GM18508 (cell line): ENCODE data around the gene LGR4.
"Not testable (repeated sequence)": the region's sequence is repeated elsewhere in the genome, so short reads cannot be mapped to it uniquely, and the experiment has no call there.

Experiments used
- ATAC-seq: cut with Tn5 transposase; IDR thresholded peaks from one replicate; pipeline ENCODE4 v1.9.1; 2021; ENCODE audit warnings: moderate number of reproducible peaks; ENCODE audit not compliant: insufficient read depth, unreplicated experiment

LGR4 gene

DNA sequence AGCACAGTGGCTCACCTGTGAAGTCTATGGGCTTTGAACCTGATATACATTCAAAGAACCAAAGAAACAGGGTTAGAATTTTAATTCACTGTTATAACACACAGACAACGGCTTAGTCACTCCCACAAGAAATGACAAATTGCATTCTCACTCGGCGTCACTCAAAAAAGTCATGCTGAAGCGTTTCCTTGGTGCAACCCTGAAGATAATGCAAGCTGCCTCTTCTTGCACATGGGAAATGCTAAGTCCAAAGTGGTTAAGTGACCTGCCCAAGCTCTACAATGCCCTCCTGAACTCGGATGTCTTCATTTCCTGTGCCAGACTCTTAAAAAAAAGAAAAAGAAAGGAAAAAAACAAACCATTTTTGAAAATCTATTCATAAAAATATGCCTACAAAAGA, 10.0 kb downstream of the LGR4 start:
- ATAC-seq: no peak

DNA sequence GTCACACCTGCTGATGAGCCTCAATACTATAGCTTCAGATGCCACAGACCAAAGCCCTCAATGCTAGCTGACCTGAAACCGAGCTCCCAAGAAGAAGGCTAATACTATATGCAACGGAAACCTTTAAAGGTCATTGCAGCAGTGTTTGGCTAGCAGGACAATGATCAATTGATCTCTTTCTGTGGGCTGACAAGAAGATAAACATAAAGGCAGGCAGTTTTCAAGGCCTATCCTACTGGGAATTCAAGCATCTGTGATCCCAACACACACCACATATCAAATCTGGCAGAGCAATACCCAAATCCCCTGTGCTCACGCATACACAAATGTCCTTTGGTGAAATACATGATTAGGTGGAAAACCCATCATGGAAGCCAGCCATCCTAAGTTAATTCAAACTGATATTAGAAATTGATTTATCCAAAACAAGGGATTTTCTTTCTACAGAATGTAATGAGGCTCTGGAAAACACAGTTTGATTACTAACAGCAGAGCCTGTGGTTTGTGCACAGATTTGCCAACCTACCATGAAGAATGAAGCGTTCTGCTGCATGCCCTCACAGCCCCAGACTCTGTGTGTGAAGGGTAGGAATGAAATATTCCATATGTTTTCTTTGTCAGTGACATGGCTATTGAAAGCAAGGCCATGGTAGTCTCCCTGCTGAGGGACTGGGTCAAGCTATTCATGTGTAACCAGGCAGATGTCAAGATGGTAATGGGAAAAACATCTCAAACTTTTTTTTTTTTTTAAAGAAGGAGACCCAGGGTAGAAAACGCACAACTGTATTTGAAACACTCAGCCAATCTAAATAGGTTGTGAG, 12.2 kb downstream of the LGR4 start:
- ATAC-seq: no peak

DNA sequence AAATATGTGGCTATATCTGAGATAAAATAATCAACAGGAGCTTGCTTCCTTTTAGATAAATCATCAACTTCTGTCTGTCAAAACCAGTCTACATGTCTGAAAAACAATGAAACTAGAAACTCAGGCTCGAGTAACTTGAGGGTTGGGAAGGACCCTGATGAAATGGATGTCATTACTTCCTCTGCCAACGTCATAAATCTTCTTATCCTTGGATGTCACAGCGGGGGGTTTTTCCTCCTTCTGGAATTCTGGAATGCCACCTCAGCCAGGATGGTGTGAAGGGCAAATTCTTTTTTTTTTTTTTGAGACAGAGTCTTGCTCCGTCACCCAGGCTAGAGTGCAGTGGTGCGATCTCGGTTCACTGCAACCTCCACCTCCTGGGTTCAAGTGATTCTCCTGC, 13.4 kb downstream of the LGR4 start:
- no peak for ATAC-seq

DNA sequence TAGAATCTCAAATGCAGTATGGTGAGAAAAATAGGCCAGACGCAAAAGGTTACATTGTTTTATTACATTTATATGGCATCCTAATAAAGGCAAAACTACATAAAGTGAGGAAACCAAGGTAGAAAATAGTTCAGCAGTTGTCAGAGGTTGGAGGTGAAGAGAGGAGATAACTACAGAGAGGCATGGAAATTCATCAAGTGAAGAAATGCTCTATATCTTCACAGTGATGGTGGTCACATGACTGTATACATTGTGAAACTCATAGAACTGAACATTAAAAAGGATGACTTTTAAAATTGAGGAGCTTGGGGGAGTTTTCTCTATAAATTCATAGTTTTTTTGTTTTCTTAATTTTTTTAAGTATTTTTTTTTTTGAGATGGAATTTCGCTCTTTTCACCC, 14.4 kb downstream of the LGR4 start:
- ATAC-seq: no peak

DNA sequence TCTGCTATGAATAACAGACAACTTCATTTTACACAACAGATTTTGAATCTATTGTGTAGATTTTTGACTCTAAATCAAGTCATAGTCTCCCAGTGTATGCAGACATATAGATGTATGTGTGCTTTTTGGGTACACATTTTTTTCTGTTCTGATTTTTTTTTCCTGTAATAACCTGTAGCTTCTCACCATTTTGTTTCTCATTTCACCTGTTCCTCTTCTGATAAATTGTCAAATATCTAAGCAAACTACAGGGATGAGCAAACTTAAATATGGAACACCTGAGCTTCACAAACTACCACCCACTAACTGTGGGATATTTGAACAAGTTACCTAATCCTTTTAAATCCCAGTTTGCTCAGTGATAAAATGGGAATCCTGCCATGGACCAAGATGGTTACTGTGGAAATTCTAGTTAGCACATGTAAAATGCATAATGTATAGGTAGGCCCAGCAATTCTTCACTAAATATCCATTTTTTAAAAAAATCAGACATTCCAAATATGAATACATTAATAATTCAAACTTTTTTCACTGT, 15.7 kb downstream of the LGR4 start:
- no peak for ATAC-seq

DNA sequence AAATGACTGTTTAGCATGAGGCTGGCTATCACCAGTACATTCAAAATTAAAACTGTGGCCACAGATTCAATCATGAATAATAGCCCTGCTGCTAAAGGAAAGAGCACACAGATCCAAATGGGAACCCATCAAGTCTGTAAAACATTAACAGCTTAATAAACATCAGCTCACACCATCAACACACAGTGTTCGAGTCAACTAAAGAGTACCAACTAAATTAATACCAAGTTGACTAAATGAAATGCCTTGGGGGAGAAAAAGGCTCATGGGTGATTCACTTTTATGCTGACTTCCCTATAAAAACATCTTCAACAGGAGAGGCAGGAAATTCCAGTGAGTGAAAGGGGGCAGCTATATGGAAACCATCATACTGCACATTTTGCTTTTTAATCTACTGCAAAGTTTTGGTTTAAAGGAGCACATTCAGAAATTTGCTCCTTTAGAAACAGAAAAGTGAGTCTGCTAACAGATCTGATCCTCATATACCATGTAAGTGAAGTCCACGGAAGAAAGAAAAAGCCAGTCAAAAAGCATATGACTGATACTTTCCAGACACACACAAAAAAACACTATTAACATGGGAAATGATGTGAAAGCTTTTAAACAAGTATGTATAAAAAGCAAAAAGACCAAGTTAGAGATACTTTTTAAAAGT, 16.3 kb downstream of the LGR4 start:
- ATAC-seq: no peak

DNA sequence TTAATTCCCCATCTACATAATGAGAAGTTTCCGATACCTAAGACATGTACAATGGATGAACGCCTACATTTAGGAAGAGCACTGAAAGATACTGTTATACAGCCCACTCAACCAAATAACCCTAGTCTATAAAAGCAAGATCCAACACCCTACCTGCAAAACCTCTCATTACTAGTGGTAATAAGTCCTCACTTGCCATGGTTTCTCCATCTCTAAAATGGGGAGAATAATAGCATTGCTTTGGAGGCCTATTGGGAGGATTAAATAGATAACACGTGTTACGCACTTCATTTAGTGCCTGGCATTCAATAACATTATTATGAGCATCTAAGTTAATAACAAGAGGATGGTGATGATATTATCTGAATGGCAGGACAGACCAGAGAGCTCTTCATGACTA, 16.9 kb downstream of the LGR4 start:
- ATAC-seq: no peak

DNA sequence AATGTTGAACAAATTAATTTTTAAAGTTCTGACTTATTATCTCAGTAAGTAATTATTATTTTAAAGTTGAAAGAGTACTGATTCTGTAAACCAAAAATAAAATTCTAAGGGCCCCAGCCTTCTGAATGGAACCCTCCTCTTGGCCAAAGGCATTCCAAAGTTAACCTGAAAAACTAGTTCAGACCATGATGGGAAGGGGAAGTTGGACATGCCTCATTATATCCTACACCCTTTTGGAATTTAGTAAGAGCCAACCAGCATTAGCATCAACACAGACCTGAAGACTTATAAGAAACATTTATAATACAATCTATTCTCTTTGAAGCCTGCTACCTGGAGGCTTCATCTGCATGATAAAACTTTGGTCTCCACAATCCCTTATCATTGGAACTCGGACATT, 18.9 kb downstream of the LGR4 start:
- no peak for ATAC-seq

DNA sequence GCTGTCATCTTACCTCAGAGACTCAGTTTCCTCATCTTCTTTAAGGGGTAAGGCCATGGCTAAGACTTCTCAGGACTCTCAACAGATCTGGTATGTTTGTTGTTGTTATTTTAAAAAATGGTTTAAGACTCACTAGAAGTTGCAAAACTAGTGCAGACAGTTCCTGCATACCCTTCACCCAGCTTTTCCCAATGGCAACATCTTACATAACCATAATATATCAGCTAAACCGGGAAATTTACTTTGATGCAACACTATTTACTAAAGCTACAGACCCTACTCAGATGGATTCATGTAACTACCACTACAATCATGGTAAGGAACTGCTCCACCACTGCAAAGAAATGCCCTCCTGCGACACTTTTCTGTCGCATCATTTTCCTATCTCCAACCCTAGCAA, 20.4 kb downstream of the LGR4 start:
- ATAC-seq: no peak

DNA sequence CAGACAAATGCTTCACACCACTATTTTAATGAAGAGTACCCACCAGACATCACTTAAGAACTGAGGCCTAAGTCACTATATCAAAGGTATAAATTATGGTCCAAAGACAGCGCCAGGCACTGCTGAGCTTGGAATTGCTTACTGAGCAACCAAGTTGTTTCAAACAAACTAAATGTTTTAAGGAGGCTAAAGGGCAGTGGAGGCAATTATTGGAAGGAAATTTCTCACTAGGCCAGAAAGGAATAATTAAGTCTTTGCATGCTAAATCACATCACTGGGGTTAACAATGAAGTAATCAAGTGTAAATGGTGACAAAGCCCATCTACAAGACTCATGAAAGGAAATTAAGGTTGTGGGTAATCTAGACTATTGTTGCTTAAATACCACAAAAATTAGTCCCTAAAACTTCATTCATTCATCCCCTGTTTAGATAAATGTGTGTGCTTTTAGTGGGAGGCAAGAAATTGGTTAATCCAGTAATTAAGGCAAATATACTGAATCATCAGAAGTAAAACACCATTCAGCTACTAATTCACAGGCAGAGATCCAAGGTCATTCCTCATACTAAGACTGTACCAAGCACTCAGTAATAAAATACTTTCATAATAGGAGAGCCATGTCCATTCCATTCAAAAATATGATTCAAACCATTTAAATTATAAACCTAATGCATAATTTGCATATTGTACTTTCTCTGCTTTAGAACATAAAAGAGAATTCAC, 21.2 kb downstream of the LGR4 start:
- no peak for ATAC-seq

DNA sequence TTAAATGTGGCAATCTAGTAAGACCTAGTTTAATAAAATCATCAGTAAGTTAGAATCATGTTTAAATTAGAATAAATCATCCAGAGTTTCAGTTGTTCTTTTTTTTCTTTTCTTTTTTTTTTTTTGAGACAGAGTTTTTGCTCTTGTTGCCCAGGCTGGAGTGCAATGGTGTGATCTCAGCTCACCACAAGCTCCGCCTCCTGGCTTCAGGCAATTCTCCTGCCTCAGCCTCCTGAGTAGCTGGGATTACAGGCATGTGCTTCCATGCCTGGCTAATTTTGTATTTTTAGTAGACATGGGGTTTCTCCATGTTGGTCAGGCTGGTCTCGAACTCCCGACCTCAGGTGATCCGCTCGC, 24.4 kb downstream of the LGR4 start:
- ATAC-seq: not testable (repeated sequence)

DNA sequence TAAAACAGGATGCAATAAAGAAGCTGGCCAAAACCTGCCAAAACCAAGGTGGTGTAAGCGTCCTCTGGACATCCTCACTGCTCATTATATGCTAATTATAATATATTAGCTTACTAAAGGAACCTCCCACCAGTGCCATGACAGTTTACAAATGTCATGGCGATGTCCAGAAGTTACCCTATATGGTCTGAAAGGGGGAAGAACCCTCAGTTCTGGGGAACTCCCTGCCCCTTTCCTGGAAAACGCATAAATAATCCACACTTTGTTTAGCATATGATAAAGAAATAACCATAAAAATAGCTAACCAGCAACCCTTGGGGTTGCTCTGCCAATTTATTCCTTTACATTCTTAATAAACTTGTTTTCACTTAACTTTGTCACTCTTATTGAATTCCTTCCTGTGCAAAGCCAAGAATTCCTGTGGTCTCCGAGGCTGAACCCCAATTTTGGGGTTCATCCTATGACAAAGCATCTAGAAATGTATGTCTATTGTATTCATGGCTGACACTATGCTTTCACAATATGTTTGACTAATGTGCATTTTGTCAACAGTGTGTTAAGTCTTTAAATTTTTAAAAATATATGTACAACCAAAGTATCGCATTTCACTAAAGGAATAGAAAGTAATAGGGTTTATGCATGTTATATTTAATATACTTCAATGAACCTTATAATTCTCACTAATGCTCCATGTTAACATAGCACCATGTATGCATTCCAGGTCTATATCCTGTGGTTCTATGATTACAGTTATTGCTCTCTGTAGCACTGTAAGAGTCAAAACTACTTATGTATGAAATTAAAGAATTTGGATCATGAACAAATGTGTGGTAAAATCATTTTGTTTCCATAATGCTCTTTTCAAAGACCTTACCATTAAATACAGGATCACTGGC, 25.1 kb downstream of the LGR4 start:
- ATAC-seq: no peak

DNA sequence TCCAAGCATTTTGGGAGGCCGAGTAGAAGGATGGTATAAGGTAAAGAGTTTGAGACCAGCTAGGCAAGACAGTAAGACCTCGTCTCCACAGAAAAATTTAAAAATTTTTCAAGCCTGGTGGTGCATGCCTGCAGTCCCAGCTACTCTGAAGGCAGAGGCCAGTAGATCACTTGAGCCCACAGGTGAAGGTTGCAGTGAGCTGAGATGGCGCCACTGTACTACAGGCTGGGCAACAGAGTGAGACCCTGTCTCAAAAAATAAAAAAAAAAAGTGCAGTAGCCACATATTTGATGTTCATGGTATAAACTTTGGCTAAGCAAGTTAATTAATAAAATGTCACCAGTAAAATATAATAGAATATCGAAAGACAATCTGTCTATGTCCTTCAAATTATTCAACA, 27.0 kb downstream of the LGR4 start:
- no peak for ATAC-seq

DNA sequence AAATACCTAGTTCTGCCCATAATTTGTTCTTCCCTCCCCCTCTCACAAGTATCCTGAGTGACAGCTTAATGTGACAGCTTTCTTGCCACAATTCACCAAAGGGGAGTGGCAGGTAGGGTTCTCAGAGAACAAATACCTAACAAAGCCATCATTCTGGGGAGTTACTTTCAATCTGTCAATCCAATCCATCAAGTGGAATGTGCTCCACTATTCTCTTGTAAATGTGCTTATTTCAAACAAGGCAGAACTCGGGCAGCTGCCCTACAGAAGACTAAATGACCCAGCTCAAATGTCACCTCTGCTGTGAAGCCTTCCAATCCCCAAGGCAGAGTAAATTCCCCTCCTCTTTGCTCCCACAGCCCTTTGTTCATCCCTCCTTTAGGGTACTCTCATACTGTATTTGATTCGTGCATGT, 27.8 kb downstream of the LGR4 start:
- no peak for ATAC-seq

DNA sequence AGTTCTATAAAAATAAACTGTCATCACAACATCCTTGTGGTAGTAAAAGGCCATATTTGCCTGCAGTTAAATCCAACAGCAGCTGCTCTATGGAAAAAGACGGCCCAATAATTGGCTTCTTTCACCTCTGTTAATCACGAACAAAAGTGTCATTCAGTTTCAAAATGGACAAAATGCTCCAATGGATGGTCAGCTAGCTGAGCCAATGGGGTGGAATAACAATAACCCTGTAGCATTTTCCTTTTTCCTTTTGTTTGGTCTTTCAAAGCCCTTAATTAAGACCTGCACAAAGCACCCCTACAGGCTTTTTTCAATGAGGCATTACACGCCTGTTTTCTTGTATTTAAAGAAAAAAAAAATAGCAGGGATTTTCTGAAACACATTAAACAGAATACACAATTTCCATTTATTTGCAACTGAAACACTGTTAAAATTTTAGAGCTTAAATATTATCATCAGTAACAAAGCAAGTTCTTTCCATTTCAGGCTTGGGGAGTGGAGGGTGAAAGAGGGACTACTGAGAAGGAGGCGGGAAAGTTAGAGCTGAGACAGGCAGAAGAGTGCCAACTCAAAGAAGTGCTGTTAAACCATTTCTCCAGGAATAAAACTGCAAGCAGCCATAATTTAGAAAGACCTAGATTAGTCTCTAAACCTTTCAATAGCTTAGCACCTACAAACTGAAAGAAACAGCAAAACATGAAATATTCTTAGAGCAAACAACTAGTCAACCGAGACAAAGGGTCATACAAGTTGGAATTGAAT, 28.7 kb downstream of the LGR4 start:
- ATAC-seq: no peak

DNA sequence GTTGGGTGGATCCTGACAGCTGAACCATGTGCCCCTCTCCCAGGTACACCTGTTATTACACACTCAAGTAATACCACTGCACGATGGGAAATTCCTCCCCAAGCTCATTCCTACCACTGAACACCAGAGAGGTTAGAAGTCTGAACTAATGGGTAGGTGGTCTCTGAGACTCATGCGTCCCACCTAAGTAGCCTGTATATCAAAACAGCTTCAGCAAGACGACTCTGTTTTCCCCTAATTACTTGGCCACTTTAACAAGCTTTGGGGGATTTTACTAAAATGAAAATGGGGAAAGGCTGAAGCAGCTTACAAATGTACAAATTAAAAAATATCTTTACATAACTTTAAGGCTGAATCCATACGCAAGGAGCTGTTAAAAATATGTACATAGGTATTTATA, 29.4 kb downstream of the LGR4 start:
- ATAC-seq: no peak

DNA sequence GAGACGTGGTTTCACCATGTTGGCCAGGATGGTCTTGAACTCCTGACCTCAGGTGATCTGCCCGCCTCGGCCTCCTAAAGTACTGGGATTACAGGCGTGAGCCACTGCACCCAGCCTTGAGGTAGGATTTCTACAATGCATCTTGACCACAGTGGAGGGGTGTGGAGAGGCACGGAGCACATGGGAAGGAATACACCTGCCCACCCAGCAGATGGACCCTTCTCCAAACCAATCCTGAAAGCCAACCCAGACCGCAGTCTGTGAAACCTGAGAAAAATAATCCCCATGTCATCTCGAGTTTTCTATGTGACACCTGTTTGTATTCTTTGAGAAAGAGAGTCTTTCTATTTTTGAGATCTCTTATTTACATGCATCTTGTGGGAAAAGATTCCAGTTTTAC, 32.5 kb downstream of the LGR4 start:
- ATAC-seq: no peak

DNA sequence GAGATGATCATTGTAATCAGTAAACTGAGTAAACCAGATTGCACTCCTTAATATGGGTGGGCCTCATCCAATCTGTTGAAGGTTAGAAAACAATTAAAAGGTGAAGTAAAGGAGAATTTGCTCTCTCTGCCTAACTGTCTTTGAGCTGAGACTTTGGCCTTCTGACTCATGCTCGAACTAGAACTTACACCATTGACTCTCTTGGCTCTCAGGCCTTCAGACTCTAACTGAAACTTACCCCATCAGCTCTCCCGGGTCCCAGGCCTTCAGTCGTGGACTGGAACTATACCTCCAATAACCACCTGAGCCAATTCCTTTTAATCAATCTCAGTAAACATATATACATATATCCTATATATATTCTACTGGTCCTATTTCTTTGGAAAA, 34.0 kb downstream of the LGR4 start:
- no peak for ATAC-seq

DNA sequence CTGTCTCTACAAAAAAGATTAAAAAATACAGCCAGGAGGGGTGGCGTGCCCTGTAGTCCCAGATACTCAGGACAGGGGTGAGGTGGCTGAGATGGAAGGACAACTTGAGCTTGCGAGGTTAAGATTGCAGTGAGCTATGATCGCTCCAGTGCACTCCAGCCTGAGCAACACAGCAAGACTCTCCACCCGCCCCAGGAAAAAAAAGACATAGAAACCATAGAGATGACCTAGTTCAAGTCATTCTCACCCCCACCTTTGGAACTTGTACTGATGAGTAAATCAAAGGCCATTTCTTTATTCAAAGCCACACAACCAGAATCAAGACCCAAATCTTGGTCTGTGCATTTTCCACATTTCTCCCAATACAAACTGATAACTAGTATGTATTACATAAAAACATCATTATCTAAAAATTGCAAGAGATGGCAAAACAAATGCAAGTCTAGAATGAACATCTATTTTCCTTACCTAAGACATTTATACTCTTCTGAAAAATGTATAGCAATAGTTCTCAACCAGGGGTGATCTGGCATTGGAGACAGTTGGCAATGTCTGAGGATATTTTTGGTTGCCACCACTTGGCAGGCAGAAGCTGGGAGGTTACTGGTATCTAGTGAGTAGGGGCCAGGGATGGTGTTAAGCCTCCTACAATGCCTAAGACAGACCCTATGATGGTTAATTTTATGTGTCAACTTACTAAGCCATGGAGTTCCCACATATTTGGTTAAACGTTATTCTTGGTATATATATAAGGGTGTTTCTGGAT, 34.6 kb downstream of the LGR4 start:
- no peak for ATAC-seq
